T-helper 2 cell treated with Interferon-gamma antibody and Interleukin-4, amounts not matched to agents 100 ng/mL and 5 ng/mL, for 36 hours (primary cell): ENCODE results near the gene CHL1. TPM values are rescaled to one million over a fixed set of nuclear protein-coding genes. Genes with fewer than 3 reads are reported as not detected.

Source experiments
- intact Hi-C: fragments of 100-400 bp; cut with micrococcal nuclease; formaldehyde crosslinking; loops from one replicate; pipeline ENCODE4 v1.15.1; 2023
- total RNA-seq: library from RNA; stranded (reverse); gene quantifications from 2 replicates; pipeline ENCODE4 v1.2.3, GENCODE V29; 2022

The CHL1 gene
- total RNA-seq, 1 donor from 2014 or later, result not detected

DNA sequence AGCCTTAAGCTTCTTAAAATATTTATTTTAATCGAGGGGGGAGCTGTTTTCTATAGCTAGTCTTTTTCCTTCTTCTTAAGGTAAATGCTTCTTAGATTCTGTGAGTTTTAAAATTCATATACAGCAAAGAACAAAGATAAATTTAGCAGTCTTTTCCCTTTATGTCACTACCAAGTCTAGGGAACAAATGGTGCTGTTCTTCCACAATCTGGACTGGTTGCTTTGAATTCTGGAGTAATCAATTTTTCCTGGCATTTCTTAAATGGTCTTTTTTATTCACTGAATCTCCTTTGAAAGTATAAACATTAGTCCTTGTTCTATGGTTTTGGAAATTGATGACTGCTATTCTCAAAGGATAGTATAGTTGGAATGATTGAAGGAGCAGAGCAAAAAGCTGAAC, 82.8 kb downstream of the CHL1 start:
- intact Hi-C loops, result no loop called here

DNA sequence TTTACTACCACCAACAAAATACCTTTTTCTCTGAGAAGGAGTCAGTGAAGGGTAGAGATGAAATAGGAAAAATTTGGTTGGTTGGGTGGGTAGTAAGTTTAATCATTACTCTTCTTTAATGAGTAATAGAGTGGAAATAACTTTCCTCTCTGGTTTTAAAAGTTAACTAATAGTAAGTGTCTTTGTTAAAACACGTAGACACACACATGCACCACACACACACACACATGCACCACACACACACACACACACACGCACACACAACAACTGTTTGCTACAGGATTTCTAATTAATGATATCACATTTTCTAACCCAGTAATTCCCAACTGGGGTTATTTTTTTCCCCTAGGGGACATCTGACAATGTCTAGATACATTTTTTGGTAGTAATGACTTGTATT, 84.1 kb downstream of the CHL1 start:
- intact Hi-C loops, result no loop called here

DNA sequence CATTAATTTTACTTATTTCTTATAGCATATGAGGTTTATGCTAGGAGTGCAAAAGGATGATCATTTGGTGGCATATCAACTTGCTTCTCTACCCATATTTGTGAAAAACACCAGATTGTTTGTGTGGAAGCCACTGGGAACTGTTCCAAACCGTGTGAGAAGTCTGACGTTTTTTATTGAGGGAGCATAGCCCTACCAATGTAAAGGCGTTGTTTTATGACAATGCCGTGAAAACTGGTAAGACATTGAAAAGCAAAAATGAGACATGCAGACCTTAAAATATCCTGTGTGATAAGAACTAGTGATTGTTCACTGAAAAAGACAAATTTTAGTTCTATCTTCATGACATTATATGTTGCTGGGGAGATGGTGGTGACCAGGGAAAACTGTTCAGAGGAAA, 87.8 kb downstream of the CHL1 start:
- intact Hi-C loops, result no loop called here

DNA sequence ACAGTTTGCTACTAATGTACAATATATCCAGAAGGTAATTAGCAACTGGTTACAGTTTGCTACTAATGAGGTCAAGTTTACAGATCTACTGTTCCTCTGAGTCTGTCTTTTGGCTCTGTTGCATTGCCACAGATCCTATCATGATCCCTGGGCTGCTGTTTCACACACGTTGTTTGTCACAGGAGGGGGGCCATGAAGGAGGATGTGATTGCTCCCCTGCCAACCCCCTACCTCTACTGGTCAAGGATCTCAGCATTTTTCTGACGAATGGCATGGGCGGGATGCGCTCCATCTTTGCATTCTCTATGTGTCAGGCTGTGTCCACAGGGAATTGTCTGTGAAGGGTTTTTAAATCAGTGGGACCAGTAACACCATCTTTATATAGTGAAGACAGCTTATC, 91.9 kb downstream of the CHL1 start:
- intact Hi-C loops, result no loop called here

DNA sequence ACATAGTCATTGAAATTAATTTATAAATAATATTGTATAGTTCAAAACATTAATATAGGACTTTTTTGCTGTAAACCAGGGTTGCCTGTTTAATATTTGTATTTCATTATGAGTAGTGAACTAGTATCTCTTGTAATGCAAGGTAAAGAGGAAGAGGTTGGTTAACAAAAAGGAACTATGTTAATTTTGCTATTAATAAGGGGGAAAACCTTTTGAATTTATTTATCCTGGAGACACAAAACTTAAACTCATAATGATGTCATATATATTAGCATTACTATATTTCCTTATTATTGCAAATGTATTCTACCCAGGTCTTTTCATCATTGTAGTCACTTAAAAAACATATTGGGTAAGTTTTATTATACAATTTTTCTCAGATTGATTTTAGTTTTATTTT, 94.5 kb downstream of the CHL1 start:
- intact Hi-C loops, result no loop called here

DNA sequence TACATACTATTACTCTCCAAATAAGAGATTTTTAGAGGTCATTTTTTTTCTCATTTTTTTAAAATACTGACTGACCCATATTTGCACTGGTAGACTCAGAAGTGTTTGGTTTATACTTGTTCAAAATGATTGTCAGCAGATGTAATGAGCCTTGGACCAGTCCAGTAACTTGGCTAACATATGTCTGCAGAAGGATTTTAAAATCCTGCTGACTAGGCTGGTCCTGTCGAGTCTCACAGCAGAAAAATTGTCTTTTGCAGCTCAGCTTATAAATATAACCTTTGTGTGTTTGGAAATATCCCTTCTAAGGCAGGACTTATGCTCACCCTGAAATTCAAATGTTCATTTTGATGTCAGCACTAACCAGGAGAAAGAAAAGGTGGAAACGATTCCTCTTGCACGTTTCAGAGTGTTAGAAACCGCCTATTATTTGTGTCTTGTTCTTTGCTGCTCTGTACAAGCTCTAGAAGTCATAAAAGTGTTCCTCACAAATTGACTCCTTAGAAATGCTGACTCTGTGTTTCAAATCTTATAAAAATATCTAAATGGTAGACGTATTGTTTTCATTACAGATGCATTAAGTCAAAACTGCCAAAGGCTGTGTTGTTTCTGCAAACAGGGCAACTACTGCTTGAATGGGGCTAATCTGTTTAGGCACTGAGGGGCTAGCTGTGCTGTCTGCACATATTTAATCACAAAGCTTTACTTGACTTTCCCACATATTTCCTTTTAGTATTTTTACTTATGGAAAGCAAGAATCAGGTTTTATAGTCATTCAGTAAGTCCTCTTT, 95.3 kb downstream of the CHL1 start:
- intact Hi-C loops, result no loop called here

DNA sequence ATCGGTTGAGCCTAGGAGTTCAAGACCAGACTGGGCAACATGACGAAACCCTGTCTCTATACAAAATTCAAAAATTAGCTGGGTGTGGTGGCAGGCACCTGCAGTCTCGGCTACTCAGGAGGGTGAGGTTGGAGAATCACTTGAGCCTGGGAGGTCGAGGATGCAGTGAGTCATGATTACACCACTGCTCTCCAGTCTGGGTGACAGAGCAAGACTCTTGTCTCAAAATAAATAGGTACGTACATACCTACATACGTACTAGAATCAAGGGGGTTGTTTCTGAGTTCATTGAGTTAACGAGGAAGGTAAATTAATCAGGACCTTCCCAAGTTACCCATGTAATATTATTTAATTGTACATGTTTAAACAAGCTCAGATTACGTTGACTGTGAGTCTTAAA, 97.5 kb downstream of the CHL1 start:
- intact Hi-C loops, result no loop called here

DNA sequence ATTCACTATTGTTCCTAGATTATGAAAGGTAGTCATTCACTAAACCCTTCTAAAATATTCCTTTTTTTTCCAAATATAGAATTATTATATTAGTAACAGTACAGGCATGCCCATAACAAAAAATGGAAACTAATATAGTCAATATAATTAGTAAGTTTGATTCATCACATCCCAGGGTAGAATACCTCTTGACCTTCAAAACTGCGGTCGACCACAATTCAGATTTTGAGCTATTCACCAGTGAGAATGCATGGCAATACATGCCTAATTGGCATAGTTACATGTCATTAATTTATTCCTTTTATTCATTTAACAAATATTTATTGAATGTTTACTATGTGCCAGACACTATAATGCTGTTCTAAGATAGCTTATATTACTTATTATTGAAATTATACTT, 98.0 kb downstream of the CHL1 start:
- intact Hi-C loops, result no loop called here

DNA sequence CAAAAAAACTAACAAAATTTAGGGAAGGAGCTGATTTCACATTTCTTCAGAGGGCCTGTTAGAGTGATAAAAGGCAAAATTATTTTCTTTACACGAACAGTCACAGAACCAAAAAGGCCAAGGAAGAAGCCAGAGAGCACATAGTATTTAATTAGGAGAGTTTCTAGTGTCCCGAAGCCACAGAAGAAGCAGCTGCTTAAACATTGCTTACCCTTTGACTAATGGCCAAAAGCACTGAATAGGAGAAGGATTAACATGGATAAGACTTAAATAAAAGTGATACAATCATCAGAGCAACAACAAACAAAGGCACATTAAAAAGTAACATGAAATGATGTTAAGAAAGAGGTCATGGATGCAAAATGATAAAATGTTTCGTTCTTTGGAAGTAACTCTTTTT, 98.6 kb downstream of the CHL1 start:
- intact Hi-C loops, result no loop called here

DNA sequence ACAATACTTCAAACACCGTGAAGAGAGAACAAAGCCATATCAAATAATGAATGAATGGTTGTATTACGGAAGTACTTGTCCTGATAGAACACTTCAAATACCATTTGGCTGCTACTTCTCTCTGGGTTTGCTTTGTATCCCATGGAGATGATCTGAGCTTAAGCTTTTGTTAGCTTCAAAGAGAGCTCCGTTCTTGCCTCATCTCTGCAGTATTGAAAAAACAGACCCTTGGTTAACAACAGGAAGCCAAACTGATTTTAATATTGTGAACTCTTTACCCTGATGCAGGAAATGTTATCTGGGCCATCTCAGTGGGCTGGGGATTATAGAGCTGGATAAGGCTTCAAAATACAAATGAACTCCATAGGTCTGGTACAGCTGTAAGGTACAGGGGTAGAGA, 101.0 kb downstream of the CHL1 start:
- intact Hi-C loops, result no loop called here

DNA sequence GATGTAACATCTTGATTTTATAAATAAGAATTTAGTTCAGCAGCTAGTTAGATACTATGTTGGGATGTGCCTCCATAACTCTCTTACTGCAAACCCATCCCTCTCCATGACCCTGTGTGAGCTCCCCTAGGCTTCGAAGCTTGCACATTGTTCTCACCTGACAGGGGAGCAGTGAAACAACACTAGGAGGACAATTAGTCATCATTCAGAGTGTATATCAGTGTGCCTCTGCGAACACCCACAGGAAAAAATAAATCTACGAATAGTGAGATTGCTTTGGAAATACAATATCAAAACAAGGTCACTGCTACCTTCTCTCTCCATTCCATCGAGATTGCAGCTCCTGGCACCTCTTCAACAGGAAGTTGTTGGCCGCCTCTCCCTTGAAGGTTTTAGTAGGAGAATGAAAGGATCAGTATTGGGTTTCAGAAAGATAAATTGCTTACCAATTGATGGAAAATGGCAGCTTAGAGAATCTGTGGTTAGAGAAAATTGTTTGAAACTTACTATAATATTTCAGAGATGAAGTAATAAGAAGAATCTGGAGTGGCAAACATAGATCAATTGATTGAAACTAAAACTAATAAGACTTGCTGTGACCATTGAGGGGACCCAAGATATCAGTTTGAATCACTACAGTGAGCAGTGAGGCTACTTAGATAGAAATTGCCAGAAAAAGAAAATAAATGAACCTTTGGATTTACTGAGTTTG, 103.2 kb downstream of the CHL1 start:
- intact Hi-C loops, result no loop called here

DNA sequence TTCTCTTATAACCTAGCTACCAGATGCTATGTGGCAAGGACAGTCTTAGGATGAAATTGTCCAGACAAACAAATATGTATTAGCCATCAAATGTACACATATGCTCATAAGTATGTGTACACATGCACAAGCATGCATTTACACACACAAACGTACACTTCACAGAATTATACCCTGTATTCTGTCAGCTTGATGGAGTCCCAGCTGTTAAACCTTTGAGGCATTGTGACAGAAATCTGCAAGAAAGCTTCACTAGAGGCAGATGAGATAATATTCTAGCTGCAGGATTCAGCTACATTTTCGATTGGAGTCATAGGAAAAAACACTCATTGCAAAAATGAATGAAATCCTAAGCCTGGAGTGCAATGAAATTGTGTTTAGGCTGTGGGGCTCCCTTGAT, 110.6 kb downstream of the CHL1 start:
- intact Hi-C loops, result no loop called here

DNA sequence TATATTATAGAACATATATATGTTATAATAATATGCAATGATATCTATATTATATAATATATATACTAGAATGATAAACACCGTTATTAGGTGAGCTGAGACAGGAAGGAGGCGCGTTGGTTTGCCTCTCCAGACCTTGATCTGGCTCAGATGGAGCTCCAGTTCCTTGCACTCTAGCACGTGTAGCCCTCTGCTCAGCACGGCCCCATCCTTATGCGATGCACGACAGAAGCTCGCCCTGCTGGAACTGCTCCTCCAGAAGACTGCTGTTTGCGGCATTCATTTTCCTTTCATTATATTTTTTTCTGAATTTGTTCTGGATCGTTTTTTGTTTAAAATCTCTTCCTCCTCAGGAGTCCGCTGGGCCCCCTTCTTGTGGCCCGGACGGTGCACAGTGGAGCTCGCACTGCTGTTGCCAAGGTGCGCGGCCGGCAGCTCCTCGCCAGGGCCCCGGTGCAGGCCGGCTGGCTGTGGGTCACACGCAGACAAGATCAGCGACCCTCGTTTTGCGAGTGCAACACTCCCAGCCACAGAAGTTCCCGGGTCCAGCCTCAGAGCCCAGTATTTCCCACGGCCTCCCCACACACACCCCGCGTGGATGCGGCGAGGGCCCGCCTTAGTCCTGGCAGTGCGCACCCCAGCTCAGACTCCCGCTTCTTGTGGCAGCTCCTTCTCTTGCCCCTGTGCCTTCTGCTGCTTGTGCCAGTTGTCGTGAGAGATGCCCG, 112.2 kb downstream of the CHL1 start:
- intact Hi-C loops, result no loop called here

DNA sequence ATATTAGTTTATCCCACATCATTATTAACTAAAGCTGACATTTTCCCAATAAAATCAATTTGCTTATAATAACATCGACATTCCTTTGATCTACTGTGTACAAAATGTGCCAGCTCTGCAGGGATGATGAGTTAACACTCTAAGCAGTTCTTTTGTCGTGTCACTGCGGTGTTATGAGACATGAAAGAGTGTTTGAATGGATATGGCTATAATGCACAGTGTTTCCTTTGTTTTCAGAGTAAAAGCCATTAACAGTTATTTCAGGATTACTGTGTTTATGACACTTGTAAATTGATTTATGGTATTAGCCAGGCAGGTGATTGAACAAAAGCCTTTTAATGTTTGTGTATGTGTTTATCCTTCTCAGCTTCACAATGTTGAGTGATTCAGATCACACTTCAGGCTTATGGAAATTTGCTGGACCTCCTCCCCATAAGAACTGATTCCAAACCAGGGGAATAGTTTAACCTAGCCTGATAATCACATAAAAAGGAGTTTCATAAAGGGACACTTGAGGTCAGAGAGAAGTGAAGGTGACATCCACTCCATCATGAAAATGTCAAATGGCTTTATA, 115.7 kb downstream of the CHL1 start:
- intact Hi-C loops, result no loop called here

DNA sequence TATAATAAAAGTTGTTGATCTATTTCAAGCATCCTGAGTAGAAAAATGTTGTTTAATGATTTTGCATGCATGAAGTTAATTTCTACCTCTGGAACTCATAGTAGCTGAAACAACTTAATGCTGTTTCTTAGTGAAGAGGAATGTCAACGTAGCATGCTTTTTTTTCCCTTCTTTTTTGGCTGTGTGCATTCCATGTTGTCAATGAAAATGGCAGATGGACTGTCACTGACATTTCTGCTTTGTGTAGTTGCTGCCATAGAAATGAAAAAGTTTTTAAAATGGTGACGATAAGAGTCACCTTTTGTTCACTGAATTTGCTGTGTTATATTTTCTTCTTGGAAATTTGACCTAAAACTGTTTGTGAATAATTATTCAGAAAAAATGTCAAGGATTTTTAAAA, 116.3 kb downstream of the CHL1 start:
- intact Hi-C loops, result no loop called here

DNA sequence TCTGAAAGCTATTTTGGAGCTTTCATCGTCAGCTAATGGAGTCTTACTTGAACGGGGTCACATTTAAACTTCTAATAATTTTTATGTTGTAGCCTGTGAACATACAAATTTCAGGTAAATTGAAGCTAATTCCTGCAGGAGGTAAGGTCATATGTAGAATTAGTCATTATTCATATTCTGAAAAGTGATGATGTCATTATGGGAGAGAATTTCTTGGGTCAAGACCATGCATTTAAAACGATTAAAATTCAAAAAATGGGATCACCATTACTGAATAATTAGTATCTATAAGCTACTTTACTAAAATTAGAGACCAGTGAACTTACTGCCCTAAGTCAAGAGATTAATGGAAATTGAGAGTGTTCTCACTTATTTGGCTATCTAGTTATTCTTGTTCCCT, 120.4 kb downstream of the CHL1 start:
- intact Hi-C loops, result no loop called here

DNA sequence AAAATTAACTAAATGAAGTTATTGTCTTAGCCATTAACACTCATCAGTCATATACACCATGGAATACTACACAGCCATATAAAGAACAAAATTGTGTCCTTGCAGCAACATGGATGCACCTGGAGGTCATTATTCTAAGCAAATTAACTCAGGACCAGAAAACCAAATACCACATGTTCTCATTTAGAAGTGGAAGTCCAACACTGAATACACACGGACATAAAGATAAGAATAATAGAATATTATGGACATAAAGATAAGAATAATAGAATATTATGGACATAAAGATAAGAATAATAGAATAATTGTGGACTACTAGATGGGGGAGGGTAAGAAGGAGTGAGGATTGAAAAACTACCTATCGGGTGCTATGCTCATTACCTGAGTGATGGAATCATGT, 122.3 kb downstream of the CHL1 start:
- intact Hi-C loops, result no loop called here

DNA sequence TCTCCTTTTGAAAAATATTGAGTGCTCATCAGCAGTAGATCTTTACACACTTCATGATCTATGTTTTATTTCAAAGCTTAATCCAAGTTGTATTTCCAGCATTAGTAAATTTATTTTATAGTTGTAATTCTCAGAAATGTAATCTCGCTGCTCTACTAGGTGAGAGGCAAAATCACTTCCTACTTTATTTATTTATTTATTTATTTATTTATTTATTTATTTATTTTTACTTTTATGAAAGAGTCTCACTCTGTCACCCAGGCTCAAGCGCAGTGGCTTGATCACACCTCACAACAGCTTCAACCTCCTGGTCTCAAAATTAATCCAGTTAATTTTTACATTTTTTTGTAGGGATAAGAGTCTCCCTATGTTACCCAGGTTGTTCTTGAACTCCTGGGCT, 127.9 kb downstream of the CHL1 start:
- intact Hi-C loops, result no loop called here

DNA sequence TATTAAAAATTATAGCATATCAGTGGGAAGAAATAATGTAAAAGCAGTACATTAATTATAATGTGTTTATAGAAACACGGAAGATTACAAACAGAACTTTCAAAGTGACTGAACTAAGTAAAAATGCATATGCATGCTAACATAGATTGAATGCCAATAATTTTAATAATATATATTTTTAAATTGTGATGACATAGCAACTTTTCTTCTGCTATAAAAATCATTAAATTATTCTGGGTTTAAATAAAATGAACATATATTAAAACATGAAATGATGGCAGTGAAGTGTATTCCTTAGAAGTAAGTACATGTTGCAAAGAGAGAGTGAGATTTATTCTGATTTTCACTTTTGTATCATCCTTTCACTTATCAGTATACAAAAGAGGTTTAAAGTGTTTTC, 128.9 kb downstream of the CHL1 start:
- intact Hi-C loops, result no loop called here

DNA sequence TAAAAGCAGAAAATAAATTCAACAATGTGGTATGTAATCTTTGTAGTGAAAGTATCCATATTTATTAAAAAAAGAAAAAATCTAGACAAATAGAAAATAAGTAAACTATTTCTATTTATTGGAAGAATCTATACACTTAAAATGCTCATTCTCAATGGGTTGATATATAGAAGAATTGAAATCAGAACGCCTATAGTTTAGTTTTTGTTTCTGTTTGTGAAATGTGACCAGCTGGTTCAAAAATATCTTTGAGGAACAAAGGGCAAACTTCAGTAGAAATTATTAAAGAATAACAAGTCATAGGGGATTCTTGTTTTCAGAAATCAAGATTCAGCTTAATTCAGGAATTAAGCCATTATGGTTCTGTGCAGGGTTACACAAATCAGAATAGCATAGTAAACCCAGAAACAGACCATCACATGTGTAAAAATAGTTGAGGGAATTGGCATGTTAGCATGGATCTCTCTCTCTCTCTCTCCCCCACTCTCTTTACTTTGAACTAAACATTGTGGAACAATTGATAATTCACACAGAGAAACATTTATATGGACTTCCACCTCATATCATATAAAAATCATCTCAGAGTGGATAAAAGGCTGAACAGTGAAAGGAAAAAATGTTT, 134.0 kb downstream of the CHL1 start:
- intact Hi-C loops, result no loop called here

DNA sequence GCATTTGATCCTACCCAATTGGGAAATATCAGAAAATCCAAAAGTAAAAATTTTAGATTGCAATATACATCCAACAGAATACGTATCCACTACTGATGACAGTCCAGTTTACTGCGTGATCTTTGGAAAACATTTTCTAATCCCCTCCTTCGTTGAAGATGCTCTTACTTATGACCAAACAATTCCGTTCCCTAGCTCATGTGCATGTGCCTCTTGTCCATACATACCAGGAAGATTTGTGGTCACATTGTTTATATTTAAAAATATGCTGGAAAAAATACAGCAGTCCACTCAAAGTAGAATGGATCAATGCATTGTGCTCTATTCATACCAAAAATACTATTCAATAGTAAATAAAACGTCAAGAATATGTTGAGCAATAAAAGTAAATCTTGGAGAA, 135.3 kb downstream of the CHL1 start:
- intact Hi-C loops, result no loop called here

DNA sequence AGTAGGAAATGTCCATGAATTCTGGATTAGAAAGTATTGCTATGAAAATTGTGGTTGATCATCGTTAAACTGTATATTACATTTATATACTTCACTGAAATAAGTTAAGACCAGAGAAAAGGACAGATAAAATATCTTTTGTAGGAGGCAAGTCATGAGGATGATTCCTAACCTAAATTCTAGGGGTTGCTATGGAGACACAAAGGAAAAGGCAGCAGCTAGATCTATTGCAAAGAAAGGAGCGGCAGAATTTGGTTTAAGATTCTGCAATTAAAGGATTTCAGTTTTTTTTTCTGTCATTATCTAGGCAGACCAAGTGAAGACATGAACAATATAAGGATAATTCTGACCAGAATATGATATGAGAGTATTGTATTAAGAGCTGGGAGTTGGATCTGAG, 136.1 kb downstream of the CHL1 start:
- intact Hi-C loops, result no loop called here
